Measurements from ENCODE around the gene CNTLN.
"Not testable (repeated sequence)": the region's sequence is repeated elsewhere in the genome, so short reads cannot be mapped to it uniquely, and the experiment has no call there.

The CNTLN gene

DNA sequence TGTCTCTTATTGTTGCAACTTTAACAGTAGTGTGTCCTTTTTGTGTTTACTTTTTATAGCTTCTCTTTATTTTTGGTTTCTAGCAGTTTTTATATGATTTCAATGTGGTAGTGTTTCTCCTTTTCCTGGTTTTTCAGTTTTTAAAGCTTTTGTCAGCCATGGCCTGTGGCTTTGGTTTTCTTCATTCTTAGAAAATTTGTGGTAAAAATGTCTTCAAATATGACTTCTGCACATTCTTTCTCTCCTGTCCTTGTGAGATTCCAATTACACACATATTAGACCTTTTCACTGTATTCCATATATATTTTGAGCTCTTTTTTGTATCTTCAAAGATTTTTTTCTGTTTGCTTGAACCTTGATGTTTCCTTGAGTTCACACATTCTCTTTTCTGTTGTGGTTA lies 180.5 kb downstream of the CNTLN start:
- no peak for DNase-seq

DNA sequence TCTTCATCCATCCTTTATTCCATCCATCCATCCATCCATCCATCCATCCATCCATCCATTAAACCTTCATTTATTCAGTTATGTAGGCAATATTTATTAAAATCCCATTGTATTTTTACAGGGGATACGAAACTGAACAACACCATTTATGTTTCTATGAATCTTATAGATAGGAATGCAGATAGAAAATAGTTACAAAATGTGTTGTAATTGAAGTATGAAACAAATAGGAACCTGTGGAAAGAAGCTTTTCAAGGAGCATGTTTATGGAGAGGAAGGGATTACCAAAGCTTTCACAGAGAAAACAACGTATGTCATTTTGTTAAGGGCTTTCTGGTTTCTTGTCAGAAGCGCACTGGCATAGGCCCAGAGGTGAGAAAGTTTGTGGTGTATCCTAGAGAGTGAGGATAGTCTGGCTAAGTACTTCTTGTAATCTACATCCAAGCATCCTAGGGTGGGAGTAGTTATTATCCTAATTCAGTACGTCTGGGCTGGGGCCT lies 184.0 kb downstream of the CNTLN start:
- no peak for DNase-seq

DNA sequence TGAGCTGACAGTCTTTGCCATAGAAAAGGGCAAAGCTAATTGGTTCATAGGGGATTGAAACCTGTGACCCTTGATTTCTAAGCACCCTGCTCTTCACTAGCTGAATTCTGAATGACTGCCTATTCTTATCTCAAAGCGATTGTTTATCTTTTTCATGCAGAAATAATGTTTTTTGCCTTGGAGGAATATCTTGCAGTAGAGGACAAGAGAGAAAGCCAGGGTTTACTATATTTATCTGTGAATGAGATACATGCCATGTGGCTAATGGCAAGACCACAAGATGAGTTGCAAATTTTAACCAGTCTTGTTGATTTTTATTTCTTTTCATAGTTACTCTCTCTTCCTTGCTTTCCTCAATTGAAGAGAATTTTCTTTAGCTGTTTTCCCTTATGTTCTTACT lies 185.0 kb downstream of the CNTLN start:
- DNase-seq, result no peak

DNA sequence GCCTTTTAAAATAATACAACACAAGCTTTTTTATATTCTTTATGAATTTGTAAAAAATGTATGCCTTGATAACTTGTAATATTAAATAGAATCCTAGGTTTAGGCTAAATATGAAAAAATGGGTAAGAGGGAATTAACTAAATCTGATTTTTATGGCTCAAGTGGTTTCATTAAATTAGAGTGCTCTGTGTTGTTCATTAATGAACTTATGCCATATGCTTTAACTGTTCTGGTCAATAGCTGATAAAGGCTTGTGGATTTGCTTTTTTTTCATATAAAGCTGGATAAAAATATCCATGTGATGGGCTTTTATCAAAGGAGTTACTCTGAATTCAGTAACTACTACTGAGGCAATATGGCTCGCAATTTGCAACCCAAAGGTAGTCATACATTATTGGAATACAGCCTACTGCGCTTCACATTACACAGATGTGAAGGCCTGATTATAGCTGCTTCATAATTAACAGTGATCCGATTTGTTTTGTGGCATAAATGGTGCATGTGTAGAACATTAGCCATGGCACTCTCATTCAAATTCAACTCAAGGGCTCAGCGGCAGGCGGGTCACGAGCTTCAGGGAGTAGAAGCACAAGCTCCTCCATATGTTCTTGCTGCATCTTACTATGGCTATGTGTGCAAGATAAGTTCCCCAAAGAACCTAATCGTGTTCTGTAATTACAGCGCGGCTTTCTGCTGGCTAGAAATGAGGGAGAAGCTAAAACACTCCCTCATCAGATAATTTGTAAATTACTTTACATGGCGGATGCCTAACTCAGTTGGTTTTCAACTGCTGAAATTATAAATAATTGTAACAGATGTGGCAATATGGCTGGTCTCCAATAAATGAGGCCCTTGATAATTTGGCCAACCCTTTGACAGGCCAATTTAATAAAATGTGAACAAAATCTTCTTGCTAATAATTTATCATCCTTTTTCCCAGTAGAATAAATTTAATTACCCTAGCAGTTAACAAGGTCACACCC lies 188.3 kb downstream of the CNTLN start:
- no peak for DNase-seq

DNA sequence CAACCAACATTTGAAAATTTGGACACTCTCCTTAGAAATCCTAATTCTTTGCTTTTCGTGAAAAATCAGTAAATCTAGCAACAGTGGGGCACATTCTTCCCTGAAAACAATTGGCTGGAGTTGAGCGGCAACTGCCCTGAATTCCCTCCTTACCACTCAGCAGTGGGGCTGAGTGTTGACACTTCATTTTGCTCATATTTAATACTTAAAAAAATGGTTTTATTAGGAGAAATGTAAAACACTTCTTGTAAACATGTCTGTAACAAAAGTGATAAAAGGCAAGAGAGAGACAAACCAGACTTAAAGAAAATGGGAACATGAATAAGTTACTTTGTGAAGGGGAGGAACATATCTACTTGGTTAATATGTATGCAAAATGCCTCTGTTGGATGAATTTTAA lies 193.5 kb downstream of the CNTLN start:
- no peak for DNase-seq

DNA sequence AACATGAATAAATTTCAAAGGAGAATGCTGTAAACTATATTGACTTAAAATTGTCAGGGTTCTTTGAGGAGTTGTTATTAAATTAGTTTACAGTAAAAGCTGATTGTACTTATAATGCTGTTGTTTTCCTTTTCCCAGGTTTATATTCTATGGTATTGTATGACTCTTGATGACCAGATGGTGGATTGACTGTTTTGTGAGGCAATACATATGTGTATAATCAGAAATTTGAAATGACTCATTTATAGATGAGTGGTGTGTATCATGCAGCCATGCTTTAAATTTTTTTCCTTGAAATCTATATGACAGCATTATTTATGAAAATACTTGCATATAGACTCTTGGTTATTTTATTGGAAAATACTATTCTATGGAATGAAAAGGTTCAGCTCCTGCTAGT lies 195.3 kb downstream of the CNTLN start:
- no peak for DNase-seq

DNA sequence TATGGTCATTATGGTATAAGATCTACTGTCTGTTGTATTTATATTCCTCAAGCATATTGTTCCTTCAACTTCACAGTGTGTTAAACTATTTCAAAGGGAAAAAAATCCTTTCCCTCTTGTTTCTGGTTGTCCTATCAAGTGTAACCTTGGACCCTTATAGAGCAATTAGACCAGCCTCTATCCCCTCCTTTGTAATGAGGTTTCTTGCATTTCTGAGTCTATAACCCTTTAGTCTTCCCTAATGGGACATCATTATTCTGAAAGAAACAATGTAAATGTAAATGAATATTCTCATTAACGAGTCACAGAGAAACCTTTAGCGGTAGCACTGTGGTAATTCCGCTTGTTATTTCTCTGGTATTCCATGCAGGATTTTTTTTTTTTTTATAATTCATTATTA lies 197.3 kb downstream of the CNTLN start:
- DNase-seq, result no peak

DNA sequence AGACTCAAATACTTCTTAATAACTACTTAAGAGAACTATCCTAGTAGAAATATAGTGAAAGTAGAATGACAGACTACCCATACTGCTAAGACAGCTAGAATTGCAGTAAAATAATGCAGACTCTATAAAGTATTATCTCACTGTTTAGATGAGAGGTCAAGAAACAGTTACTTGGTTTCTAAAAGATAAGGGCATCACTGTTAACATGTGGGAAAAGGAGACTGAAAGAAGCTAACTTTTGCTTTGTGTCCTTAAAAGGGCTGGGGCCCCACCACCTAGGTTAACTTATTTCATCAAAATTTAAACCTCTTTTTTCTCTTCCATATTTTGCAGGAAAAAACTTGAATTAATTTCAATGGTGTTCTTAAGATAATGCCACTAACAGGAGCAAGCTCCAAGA lies 204.3 kb downstream of the CNTLN start:
- no peak for DNase-seq

DNA sequence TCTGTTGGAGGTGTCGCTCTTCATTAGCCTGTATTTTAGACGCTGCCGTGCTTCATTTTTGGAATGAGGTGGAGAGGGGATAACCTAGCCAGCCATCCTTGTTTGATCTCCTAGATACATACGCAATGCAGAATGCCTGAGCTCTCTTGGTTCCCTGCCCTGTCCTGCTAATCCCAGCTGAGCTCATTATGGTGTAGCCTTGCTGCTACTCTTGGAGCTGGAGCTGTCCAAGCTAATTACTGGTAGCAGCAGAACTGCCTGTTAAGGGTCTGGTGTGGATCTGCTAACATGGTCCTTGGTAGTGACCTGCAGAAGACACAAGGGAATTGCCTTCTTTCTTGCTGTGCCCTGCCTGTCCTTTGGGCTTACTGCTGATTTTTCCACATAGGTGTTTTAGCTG lies 207.9 kb downstream of the CNTLN start:
- no peak for DNase-seq

DNA sequence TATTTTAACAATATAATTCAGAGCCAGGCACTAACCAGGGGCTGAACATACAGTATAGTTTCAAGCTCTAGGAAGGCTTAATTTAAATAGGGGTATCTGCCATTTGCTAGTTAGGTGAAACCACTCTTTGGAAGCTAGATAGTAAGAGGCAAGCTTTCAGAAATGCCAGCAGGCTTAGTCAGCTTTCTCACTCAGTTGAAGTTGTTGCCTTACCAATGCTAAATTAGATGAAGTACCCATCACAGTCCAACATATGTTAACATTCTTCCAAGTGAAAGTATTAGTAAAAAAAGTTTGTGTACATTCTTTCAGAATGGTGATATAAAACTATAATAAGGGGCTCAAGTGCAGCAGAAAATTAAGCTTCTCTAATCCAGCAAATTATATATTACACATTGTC lies 215.0 kb downstream of the CNTLN start:
- no peak for DNase-seq

DNA sequence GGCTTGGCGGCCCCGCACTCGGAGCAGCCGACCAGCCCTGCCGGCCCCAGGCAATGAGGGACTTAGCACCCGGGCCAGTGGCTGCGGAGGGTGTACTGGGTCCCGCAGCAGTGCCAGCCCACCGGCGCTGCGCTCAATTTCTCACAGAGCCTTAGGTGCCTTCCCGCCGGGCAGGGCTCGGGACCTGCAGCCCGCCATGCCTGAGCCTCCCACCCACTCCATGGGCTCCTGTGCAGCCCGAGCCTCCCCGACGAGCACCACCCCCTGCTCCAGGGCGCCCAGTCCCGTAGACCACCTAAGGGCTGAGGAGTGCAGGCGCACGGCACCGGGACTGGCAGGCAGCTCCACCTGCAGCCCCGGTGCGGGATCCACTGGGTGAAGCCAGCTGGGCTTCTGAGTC lies 219.2 kb downstream of the CNTLN start:
- not testable (repeated sequence) for DNase-seq

DNA sequence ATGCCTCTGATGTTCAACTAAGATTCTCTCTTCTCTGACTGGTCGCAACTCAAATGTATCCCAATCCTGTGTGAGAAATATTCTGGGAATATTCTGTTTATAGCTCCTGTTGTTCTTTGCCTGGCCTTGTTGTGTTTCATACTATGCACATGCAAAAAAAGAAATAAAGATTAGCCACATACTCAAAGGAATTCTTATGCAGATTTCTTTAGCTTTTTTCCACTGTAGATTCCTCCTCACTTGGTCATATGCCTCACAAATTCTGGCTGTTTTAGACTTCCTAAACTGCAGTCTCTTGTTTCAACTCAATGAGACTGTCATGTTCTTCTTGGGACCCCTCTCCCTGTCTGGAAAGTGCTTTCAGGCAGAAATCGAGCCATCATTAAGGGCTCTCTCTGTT lies 226.5 kb downstream of the CNTLN start:
- DNase-seq, result no peak

DNA sequence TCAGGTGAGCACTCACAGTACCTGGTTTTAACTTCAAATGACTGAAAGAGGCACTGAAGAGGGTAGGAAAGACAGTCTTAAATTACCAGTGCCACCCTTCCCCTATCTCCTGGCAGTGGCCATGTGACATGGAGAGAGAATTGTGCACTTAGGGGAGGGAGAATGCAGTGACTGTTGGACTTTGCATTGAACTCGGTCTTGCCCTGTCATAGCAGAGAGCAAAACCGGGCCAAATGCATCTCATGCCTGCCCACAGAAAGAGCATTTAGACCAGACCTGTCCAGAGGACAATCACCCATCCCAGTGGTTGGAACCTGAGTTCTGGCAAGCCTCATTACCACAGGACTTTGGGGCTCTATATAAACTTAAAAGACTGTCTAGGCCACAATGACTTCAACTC lies 232.2 kb downstream of the CNTLN start:
- DNase-seq, result no peak

DNA sequence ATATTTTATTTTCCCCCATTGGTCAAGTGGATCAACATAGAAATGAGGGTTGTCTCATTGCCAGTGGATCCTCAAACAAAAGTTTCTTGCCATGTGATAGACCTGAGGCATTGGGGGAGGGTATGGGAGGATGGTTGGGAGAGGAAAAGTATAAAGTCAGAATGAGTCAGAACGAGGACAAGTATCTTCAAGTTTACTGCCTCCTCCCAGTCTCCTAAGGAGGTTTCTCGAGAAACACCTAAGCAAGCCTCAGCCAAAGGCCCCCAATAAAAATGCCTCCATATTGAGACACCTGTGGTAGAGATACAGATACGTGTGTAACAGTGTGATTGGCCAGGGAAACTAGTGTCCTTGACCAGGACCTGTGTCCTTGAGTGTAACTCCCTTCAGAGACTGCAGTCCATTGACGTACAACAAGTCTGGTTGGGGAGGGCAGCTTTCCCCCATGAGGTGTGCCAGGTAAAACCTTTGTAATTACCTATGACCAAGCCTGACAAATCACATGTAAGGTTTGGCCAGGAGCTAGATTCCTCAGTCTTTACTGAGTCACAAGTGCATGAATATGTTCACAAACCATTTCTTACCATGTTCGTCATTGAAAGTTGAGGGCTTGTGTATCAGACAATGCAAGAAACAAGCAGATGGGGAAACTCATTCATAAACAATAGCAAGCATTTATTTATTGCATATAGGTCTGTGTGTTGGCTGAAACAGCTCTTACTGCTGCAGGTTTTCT lies 245.5 kb downstream of the CNTLN start:
- DNase-seq, result no peak

DNA sequence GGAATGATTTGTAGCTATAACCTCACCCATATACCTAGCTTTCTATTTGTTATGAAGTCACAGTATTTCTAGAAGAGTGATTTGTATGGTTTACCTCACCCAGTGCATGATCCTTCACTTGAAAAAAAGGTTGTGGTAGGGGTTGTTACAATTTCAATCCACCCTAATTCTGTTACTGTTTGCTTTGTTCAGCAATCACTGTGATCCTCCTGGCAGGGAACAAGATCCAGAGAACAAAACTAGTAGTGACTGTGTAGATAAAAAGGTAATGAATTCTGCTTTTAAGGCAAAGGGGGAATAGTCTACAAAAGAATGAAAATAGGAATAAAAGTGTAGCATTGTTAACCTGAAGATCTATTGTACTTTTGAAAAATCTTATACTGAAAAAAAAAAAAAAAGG lies 252.7 kb downstream of the CNTLN start:
- DNase-seq, result no peak

DNA sequence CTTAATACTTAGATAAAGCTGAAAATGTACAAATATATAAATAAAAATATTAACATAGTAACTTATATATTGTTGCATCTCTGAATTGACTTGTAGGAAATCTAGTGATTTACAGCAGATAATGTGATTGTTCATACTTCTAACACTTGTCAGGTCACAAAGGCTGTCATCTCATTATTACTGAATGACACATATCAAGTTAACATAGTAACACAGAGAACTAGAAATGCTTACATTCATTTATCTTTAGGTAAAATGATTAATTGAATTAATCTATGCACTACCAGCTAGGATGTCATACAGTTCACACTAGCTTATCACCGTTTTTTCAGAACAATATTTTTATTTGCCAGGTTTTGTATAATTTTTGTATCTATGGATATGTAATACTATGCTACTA lies 254.2 kb downstream of the CNTLN start:
- no peak for DNase-seq

DNA sequence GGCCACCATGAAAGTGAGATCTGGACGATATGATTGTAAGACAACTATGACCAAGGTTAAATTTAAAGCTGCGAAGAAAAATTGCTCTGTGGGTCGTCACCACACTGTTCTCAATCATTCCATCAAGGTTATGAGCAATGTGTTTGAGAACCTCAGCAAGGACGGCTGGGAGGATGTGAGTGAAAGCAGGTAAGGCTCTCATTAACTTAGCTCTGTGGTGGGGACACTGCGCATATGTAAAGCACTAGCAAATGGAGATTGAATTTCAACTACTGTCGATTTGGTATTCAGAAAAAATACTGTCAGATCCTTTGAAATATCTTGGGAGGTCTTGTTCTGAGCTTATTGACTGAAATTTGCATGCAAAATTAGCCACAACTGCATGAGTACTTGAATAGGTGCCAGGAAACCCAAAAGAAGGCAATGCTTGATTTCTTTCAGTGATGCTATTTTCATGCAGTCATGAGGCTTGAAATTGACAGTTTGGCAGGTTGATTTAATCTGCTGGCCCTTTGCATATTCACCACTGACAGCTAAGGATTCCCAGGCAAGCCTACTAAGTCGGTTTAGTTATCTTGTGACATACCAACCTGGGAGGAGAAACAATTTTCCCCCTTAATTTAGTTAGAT lies 260.2 kb downstream of the CNTLN start:
- DNase-seq, result no peak

DNA sequence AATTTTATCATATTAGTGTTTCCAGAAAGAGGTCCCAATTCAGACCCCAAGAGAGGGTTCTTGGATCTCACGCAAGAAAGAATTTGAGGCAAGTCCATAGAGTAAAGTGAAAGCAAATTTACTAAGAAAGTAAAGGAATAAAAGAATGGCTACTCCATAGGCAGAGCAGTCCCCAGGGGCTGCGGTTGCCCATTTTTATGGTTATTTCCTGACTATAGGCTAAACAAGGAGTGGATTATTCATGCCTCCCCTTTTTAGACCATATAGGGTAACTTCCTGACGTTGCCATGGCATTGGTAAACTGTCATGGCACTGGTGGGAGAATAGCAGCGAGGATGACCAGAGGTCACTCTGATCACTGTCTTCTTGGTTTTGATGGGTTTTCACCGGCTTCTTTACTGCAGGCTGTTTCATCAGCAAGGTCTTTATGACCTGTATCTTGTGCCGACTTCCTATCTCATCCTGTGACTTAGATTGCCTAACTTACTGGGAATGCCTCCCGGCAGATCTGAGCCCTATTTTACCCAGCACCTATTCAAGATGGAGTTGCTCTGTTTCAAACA lies 262.4 kb downstream of the CNTLN start:
- DNase-seq, result not testable (repeated sequence)

DNA sequence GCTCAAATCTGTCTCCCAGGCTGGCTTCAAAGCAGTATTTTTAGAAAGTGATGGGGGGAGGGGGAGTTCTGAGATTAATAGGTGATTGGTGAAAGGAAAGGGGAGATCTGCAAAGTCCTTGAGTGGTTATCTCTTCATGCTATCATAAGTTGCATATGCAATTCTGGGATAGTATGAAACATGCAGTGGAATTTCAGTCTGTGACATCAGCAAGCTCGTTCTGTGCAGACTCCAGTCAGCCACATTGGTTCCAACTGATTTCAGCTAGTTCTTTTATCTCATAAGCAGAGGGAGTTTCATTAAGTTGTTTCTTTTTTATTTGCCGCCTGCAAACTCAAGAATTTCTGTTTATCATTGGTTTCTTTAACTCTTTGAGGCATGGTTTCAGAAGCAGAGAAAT lies 263.5 kb downstream of the CNTLN start:
- DNase-seq, result no peak

DNA sequence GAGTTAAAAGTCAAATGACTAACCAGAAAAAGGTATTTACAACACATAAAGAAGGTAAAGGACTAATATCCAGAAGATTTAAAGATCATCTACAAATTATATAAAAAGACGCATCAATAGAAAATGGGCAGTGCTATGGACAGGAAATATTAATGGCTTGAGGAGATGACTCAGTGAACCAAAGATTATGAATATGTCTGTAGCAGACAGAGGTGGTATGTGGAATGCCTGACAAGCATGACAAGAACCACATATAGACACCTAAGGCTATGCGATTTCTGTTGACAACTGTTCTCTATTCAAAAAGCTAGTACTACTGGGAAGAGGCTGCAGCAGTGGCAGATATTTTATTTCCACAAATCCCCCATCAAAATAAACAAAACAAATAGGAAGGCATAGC lies 267.0 kb downstream of the CNTLN start:
- no peak for DNase-seq

DNA sequence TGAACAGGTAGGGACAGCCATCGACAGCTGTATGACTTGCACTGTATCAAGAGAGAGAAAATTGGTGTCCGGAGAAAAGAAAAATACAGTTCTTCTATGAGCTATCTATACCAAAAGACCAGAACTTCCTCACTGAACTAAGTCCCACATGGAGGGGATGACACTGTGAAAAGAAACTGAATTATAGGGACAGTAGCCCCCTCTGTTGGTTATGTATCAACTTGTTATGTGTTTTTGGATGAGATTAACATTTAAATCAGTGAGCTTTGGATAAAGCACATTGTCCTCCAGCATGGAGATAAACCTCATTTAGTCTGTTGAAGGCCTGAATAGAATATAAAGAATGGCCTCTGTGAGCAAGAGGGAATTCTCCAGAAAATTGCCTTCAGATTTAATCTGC lies 267.5 kb downstream of the CNTLN start:
- no peak for DNase-seq

DNA sequence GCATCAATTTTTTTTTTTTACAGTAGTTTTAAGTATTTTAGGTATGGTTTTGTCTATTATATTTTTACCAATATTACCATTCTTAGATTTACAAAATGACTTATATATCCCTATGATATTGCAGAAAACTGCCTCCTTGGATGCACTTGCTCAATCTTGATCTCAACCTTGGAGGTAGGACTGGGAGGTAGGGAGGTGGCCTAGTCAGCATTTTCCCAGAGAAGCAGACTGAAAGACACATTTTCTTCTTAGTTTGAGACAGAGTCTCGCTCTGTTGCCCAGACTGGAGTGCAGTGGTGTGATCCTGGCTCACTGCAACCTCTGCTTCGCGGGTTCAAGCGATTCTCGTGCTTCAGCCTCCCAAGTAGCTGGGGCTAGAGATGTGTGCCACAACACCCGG lies 268.7 kb downstream of the CNTLN start:
- DNase-seq, result no peak

DNA sequence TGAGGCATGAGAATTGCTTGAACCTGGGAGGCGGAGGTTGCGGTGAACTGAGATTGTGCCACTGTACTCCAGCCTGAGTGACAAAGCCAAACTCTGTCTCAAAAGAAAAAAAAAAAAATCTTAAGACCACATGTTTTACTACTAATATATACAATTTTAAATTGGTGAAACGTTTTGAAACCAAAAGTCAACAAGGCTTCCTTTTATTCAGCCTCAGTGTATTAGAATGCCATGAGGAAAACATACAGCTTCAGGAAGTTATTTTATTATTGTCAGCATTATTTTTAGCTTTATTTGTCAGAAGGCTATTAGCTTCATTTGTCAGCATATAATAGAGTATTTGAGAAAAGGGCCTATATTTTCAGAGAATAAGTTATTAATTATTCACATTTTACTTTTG lies 280.1 kb downstream of the CNTLN start:
- DNase-seq, result no peak

Data from CD4-positive, alpha-beta T cell treated with Interleukin-10 for 1 hour (primary cell).